Endothelial cell of umbilical vein (primary cell): ENCODE data around the gene P2RY6. TPM values are rescaled to one million over a fixed set of nuclear protein-coding genes. Genes with fewer than 3 reads are reported as not detected.

Experiments used
- BruUV-seq: library from RNA; stranded (reverse); fragments of 400-500 nt; replicated peaks from 2 replicates; lab custom pipeline; 2021; lab: Mats Ljungman, UMichigan
- CTCF ChIA-PET: fragments of 300-600, 350-600 bp; sonication (Branson Sonifier 250); formaldehyde crosslinking; loops from one replicate; lab custom pipeline; 2021; ENCODE audit warnings: antibody characterized with exemption, inconsistent platforms; lab: Charles Lee
- POLR2A ChIA-PET: fragments of 300-600, 350-600 bp; sonication (Branson Sonifier 250); formaldehyde crosslinking; loops from one replicate; lab custom pipeline; 2021; ENCODE audit warnings: antibody characterized with exemption, inconsistent platforms; lab: Charles Lee
- DNase-seq: peaks from one replicate; pipeline ENCODE4 v3.0.0-alpha.2; 2011; ENCODE audit warnings: low read depth, low spot score
- FAIRE-seq: peaks from 2 replicates; lab custom pipeline; 2011; peaks lifted over from hg19 to GRCh38; lab: Jason Lieb, UNC
- H2AFZ ChIP-seq: 2 replicates; pipeline ENCODE4 v1.6.0; 2012; ENCODE audit warnings: low read depth, low read length, control low read depth, inconsistent platforms
- H3K27ac ChIP-seq: 2 replicates; pipeline ENCODE4 v1.5.1; 2011; ENCODE audit warnings: low read depth, mild to moderate bottlenecking, control low read depth, low read length, moderate library complexity; ENCODE audit not compliant: insufficient read depth
- H3K27me3 ChIP-seq, 2 experiments: 2 replicates each; pipeline versions ENCODE4 v1.6.0 to v1.6.1; 2011; ENCODE audit warnings: low read length in 2 of 2, mixed read lengths in 1 of 2; ENCODE audit not compliant: control insufficient read depth in 2 of 2, insufficient read depth in 2 of 2
- H3K36me3 ChIP-seq, 2 experiments: 2 replicates in 1 of 2; 3 replicates in 1 of 2; pipeline ENCODE4 v1.5.1; 2011; ENCODE audit warnings: low read length in 2 of 2, mild to moderate bottlenecking in 1 of 2, moderate library complexity in 1 of 2; ENCODE audit not compliant: control insufficient read depth in 2 of 2, insufficient read depth in 2 of 2; ENCODE audit errors: extremely low read depth in 1 of 2
- H3K4me1 ChIP-seq: 3 replicates; pipeline ENCODE4 v1.5.1; 2011; ENCODE audit warnings: mild to moderate bottlenecking, low read length; ENCODE audit not compliant: control insufficient read depth, insufficient read depth; ENCODE audit errors: extremely low read depth
- H3K4me2 ChIP-seq: 2 replicates; pipeline ENCODE4 v1.6.1; 2011; ENCODE audit warnings: low read length, control low read depth, mixed read lengths; ENCODE audit not compliant: insufficient read depth
- H3K4me3 ChIP-seq, 3 experiments: fragments of 200-600 bp in 1 of 3; sonication (generic), shearing (Covaris generic) in 1 of 3; replicated peaks in 1 of 3; 2 replicates each; pipeline ENCODE4 v1.5.1; 2011 to 2016; ENCODE audit warnings: control low read depth in 3 of 3, low read length in 3 of 3, mild to moderate bottlenecking in 2 of 3, inconsistent platforms in 1 of 3, low read depth in 1 of 3, moderate library complexity in 1 of 3; ENCODE audit not compliant: insufficient read depth in 1 of 3
- H3K79me2 ChIP-seq: 2 replicates; pipeline ENCODE4 v1.6.0; 2012; ENCODE audit warnings: low read length, inconsistent platforms; ENCODE audit not compliant: control insufficient read depth, insufficient read depth
- H3K9ac ChIP-seq: replicated peaks from 2 replicates; pipeline ENCODE3; 2011; ENCODE audit warnings: low read length, control low read depth; ENCODE audit not compliant: insufficient read depth; ENCODE audit errors: extremely low read depth
- H3K9me1 ChIP-seq: replicated peaks from 3 replicates; pipeline ENCODE4 v1.6.0; 2011; ENCODE audit warnings: mild to moderate bottlenecking, low read length; ENCODE audit not compliant: control insufficient read depth, insufficient read depth; ENCODE audit errors: extremely low read depth
- H3K9me3 ChIP-seq: replicated peaks from 2 replicates; pipeline ENCODE4 v1.5.1; 2012; ENCODE audit warnings: low read length, inconsistent platforms; ENCODE audit not compliant: control insufficient read depth, insufficient read depth
- H4K20me1 ChIP-seq: replicated peaks from 2 replicates; pipeline ENCODE3; 2011; ENCODE audit warnings: mild to moderate bottlenecking, low read length; ENCODE audit not compliant: control insufficient read depth, insufficient read depth; ENCODE audit errors: extremely low read depth
- CTCF ChIP-seq, 2 donors: IDR thresholded peaks; 1 replicate in 1 of 2; 2 replicates in 1 of 2; pipeline ENCODE4 v1.5.1; 2011; ENCODE audit warnings: low read length in 2 of 2, mild to moderate bottlenecking in 2 of 2, moderate library complexity in 2 of 2, control low read depth in 1 of 2, inconsistent platforms in 1 of 2, low read depth in 1 of 2; ENCODE audit not compliant: insufficient read depth in 1 of 2; ENCODE audit errors: extremely low read depth in 1 of 2
- EZH2 ChIP-seq: IDR thresholded peaks from 2 replicates; pipeline ENCODE4 v1.6.1; 2012; ENCODE audit warnings: borderline replicate concordance, low read depth, mild to moderate bottlenecking, moderate library complexity, low read length, inconsistent platforms; ENCODE audit not compliant: severe bottlenecking
- FOS ChIP-seq: IDR thresholded peaks from 2 replicates; pipeline ENCODE4 v1.6.1; 2011; ENCODE audit warnings: mild to moderate bottlenecking, low read length, moderate library complexity, borderline replicate concordance; ENCODE audit not compliant: insufficient read depth
- GATA2 ChIP-seq: IDR thresholded peaks from 2 replicates; pipeline ENCODE4 v1.7.0; 2011; ENCODE audit warnings: low read depth, mild to moderate bottlenecking, moderate library complexity, mixed read lengths, low read length; ENCODE audit not compliant: insufficient read length, insufficient read depth
- JUN ChIP-seq: IDR thresholded peaks from 2 replicates; pipeline ENCODE4 v1.6.1; 2011; ENCODE audit warnings: borderline replicate concordance, low read depth; ENCODE audit not compliant: insufficient read length, insufficient read depth
- MAX ChIP-seq: IDR thresholded peaks from 2 replicates; pipeline ENCODE4 v1.6.1; 2011; ENCODE audit not compliant: insufficient read depth, insufficient read length
- MYC ChIP-seq: IDR thresholded peaks from one replicate; pipeline ENCODE4 v1.6.1; 2011; ENCODE audit warnings: mild to moderate bottlenecking, low read depth, low read length
- POLR2A ChIP-seq: IDR thresholded peaks from 2 replicates; pipeline ENCODE4 v1.6.1; 2012; ENCODE audit warnings: low read depth, mild to moderate bottlenecking, control low read depth, low read length
- POLR2AphosphoS5 ChIP-seq: IDR thresholded peaks from 2 replicates; pipeline ENCODE4 v1.6.1; 2012; ENCODE audit warnings: low read depth, mild to moderate bottlenecking, control low read depth, low read length, moderate library complexity; ENCODE audit not compliant: insufficient read depth
- dilution Hi-C: fragments of 300-500 bp; cut with MboI; formaldehyde crosslinking; loops from one replicate; pipeline ENCODE4 v1.15.0; 2019; ENCODE audit warnings: low sequenced_read_pairs; ENCODE audit not compliant: extremely low pct_ligation_motif_present
- intact Hi-C: fragments of 100-400 bp; cut with micrococcal nuclease; formaldehyde crosslinking; loops from one replicate; pipeline ENCODE4 v1.10.0; 2022
- polyA plus RNA-seq, 4 experiments: library from polyadenylated mRNA; depleted of rRNA in 3 of 4; stranded (reverse) in 3 of 4; unstranded in 1 of 4; fragments of >200 nt; gene quantifications; 2 replicates each; pipeline versions ENCODE4 v1.2.1 to v1.2.3, GENCODE V29; 2011 to 2012; ENCODE audit warnings: missing spikeins in 1 of 4
- total RNA-seq: library from RNA; stranded (reverse); gene quantifications from 2 replicates; pipeline ENCODE4 v1.2.3, GENCODE V29; 2021

P2RY6 gene
- total and polyA plus RNA-seq, 2 donors (not counting 3 experiments of a cell fraction or from before 2014, with no cell fraction given): 0.47 TPM; not detected in 1

- no peak overlapping the region for H3K4me2 ChIP-seq
- no peak for DNase-seq
Measured at GRCh38 chr11:73344191-73344607, 72.1 kb downstream of the P2RY6 start.

GRCh38 chr11:73345481-73346160 lies 73.5 kb downstream of the P2RY6 start:
- Histone ChIP-seq H3K4me3 (no peak overlapping the region), H3K36me3 (peaks cover 0 to 11% of the 10 kb centered on the region in 2 experiments), H3K4me1 (no peaks in the 10 kb centered on the region), H2AFZ (no peak overlapping the region), H3K4me2 (no peak overlapping the region), H3K27me3 (no peaks in the 10 kb centered on the region), H3K9me1 (no peaks in the 10 kb centered on the region), H3K79me2 (no peaks in the 10 kb centered on the region), H4K20me1 (no peaks in the 10 kb centered on the region), H3K9ac (no peak overlapping the region), H3K9me3 (no peaks in the 10 kb centered on the region), H3K27ac (no peak overlapping the region)
- CTCF ChIA-PET: interaction anchor here (1.8 kb wide), 2 partner anchors 10 to 39 kb away, joined by 7 to 10 read pairs; no protein-coding TSS in a partner anchor
- FAIRE-seq (no peak), DNase-seq (no peak)
- dilution Hi-C loops: no loop called here
- POLR2A ChIA-PET: no interaction called here
- BruUV-seq: no TSS peak
- no peak for TF ChIP-seq EZH2
- no peak for TF ChIP-seq MAX
- TF ChIP-seq POLR2AphosphoS5: no peak
- no peak for TF ChIP-seq FOS
- TF ChIP-seq POLR2A: no peak
- no peak for TF ChIP-seq CTCF (IDR thresholded peaks at IDR 0.05; ENCODE audit: extremely low read depth in 1 of 2, insufficient read depth in 1 of 2, low read depth in 1 of 2, low read length in 2 of 2)
- no peak for TF ChIP-seq GATA2
- no peak for TF ChIP-seq MYC
- TF ChIP-seq JUN: no peak
- intact Hi-C loops: no loop called here

More at GRCh38 chr11:73344191-73344607, 72.1 kb downstream of the P2RY6 start:
- no peak for TF ChIP-seq GATA2
- dilution Hi-C loops (no loop called here), intact Hi-C loops (no loop called here)
- Histone ChIP-seq H2AFZ (no peak overlapping the region), H3K9me3 (no peaks in the 10 kb centered on the region), H3K27ac (no peak overlapping the region), H3K79me2 (no peaks in the 10 kb centered on the region), H3K4me3 (no peak overlapping the region), H3K4me1 (no peaks in the 10 kb centered on the region), H3K9ac (no peak overlapping the region), H3K9me1 (no peaks in the 10 kb centered on the region), H4K20me1 (no peaks in the 10 kb centered on the region), H3K36me3 (peaks cover 0 to 11% of the 10 kb centered on the region in 2 experiments), H3K27me3 (no peaks in the 10 kb centered on the region)
- no TSS peak for BruUV-seq
- ChIA-PET CTCF (interaction anchor here (0.9 to 1.8 kb wide), 4 partner anchors 9 to 316 kb away, joined by 3 to 10 read pairs (median 5); no protein-coding TSS in a partner anchor), POLR2A (no interaction called here)
- FAIRE-seq: no peak
